SKM-1 (cell line): Measurements from ENCODE around the gene DIDO1.

ENCODE experiments used
- DNase-seq: peaks from one replicate; lab custom pipeline; 2025; ENCODE audit not compliant: unreplicated experiment; lab: John Stamatoyannopoulos, UW

Gene DIDO1

GRCh38 chr20:62837790-62838127 is 88.5 kb downstream of the DIDO1 start:
- no peak for DNase-seq

DNA sequence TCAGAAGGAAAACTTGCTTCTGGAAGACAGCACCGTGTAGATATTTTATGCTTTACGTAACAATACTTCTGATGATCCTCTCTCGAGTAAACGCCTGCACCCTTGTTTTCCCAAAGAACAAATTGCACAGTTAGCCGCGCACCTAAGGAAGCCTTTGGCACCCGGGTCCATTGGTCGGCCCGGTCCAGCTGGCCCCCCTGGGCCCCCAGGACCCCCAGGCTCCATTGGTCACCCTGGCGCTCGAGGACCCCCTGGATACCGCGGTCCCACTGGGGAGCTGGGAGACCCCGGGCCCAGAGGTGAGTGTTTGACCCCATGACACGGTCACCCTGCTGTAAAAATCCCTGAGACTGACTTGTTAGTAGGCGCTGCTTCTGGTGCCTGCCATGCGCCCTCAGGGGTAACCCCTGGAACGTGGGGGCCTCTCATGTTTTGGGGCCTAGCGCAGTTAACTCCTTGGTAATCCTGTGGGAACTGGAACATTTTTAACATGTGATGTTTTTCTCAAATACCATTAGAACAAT is 89.3 kb downstream of the DIDO1 start:
- DNase-seq: no peak

DNA sequence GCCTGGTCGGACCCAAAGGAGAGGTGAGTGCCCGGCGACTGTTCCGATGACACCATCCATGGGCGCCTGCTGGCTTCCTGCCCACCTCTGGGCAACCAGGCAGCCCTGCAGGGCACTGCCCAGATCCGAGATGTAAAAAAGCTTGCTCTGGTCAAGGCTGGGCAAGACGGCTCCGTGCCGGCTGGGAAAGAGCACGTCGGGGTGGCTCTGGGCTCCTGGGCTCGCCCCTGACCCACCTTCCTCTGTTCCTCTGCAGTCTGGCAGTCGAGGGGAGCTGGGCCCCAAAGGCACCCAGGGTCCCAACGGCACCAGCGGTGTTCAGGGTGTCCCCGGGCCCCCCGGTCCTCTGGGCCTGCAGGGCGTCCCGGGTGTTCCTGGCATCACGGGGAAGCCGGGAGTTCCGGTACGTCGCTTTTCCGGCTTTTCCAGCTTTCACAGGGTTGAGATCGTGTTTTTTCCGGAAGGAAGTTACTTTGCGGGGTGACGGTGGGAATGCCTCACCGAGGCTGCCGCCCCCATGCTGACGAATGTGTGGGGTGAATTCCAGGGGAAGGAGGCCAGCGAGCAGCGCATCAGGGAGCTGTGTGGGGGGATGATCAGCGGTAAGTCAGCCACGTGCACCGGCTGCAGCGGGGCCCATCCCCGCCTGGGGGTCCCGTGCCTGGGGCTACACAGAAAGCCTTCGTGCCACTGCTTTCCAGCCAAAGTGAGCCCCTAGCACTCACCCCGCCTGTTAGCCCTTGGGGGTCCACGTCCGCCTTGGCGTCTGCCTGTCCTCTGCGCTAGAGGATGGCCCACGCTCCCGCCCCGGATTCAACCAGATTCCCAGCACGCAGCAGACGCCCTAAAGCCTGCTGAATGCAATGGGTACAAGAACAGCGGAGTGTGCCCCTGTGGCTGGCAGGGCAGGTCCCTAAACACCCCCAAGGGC is 90.1 kb downstream of the DIDO1 start:
- DNase-seq: no peak

DNA sequence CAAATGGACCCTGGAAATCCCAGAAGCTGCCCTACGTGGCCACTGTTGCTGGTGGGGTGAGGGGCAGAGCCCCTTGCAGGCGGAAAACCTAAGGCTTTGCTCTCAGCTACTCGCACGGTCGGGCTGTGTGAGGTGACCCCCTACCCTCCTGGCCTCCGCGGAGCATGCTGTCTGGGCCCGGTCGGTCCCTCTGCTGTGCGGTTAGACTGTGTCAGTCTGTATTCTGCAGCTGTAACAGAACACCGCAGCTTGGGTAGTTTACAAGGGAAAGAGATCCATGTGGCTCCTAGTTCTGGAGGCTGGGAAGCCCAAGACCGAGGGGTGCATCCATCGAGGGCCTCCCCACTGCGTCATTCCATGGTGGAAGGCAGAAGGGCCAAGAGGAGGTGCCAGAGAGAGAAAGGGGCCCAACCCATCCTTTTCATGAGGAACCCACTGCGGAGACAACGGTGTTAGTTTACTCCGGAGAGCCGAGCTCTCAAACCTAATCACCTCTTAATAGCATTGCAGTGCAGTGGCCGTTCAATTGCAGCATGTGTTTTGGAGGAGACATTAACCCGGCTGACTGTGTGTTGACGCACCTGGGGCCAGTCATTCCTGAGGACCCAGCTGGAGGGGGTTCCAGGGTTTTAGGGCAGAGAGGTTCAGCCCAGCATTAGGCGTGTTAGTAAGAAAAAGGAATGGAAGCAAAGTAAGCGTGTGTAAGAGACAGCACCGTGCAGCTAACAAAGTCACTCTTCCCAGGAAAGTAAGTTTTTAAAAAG is 91.2 kb downstream of the DIDO1 start:
- DNase-seq: no peak

DNA sequence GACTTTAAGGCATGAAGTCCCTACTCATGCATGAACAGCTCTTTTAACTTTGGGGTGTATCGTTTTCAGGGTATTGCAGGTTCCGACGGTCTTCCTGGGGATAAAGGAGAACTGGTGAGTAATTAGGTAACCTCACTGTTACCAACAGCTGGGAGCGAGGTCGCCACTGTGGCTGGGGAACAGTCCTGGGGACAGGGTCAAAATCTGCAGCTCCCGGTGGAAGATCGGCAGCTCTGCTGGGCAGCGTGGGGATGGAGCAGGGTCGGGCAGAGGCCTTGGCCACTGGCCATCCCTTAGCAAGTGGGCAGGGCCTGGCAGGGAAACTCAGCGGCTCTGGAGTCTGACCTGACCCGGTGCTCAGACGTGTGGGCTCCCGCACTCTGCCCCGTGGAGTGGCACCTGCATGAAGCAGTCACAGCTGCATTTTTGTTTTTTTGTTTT is 93.3 kb downstream of the DIDO1 start:
- DNase-seq: peak; percentile 95

GRCh38 chr20:62832212-62832922 is 93.9 kb downstream of the DIDO1 start:
- peak; percentile 95 for DNase-seq

- no peak for DNase-seq
Measured at GRCh38 chr20:62831854-62832211, 94.5 kb downstream of the DIDO1 start.

- DNase-seq: no peak
Measured at GRCh38 chr20:62831361-62831788, 94.9 kb downstream of the DIDO1 start.

GRCh38 chr20:62830821-62831220 is 95.5 kb downstream of the DIDO1 start:
- DNase-seq: no peak

DNA sequence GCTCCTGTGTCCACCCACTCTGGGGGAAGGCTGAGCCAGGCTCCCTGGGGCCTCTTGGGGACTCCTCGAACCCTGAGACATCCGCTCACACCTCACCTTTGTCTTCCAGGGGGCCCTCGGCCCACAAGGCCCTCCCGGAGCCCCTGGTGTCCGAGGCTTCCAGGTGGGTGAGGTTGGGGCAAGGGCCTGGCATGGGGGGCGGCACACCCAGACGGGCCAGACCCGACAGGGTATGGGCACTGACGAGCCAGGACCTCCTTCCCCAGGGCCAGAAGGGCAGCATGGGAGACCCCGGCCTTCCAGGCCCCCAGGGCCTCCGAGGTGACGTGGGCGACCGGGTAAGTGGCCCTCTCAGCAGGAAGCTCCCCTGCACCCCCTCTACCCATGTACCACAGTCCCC is 96.1 kb downstream of the DIDO1 start:
- DNase-seq: no peak

DNA sequence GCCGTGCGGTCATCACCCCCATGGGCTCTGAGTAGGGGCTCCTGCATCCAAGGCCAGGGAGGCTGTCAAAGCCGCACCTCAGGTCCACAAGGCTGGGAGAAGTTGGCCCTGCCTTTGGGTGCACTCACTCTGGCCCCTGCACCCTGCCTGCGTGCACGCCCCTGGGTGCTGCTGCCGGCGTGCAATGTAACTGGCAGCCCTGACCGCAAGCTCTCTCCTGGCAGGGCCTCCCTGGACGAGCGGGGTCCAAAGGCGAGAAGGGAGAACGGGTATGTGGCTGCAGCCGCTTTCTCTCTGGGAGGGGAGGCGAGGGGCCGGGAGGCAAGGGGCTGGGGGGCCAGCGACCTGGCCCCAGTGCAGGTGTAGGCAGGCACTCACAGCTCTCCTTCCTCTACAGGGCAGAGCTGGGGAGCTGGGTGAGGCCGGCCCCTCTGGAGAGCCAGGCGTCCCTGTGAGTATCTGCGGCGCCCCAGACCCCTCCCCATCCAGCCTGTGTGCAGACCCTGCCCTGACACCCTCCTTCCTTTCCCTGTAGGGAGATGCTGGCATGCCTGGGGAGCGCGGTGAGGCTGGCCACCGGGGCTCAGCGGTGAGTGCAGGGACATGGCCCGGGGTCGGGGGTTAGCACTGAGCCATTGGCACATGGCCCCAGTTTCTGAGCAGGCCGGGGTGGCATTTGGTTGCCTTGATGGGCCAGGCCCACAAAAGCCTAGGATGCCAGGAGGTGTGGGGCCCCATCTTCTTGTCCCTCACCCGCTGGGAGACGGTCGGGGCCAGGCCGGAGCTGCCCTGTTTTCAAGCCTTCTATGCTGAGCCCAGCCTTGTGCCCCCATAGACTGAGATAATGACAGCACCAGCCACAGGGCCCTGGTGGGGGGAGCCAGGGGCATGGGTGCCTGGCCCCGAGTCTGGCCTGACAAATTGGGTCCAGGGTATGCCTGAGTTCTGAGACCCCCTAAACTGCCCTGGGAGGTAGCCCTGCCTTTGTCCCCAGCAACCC is 96.8 kb downstream of the DIDO1 start:
- DNase-seq: no peak

DNA sequence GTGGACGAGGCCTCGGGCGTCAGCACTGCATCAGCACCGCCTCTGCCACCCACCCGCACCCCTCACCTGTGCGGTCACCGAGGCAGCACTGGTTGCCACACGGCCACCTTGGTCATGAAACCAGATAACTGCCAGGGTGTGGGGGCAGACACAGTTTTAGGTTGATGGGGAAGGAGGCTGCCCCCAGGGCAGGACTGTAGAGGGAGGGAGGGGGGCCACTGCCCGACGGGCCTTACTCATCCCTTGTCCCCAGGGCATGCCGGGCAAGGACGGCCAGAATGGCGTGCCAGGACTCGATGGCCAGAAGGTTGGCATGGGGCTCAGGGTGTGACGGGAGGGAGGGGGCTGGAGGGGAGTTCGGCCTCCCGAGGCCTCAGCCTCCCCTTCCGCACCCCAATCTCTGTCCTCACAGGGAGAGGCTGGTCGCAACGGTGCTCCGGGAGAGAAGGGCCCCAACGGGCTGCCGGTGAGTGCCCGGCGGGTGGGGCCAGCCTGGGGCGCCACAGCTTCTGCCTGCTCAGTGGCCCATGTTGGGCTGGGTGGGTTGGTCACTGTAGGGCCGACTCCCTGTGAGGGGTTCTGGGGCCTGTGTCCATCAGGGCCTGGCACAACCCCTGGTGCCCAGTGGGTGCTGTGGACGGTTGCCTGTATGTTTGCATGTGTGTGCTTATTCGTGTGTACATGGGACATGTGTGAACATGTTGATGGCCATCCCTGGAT is 97.6 kb downstream of the DIDO1 start:
- DNase-seq: no peak

DNA sequence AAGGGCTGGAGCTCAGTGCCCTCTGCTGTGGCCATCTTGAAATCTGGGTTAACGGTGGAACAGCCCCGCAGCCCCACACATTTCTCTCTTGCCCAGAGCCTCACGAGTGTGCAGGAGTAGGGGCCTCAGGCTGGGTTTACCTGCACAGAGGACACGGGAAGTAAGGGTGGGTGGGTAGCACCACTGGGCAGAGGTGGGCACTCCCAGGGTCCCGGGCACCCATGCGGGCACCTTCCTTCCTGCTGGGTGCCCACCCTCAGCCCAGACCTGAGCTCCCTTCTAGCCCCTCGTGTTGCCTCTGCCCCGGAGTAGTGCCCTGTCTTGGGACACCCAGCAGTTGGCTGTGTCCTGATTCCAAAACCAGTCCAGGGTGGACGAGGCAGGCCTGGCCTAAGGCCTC is 98.3 kb downstream of the DIDO1 start:
- no peak for DNase-seq
